DOHH2 (cell line): ENCODE results near the gene EFCAB14.
"Not testable (repeated sequence)": the region's sequence is repeated elsewhere in the genome, so short reads cannot be mapped to it uniquely, and the experiment has no call there.

ENCODE experiments used
- H3F3A ChIP-seq: fragments of 200-600 bp; sonication (generic), shearing (Covaris generic); 2 replicates; pipeline ENCODE4 v1.6.0; 2016; ENCODE audit warnings: antibody characterized with exemption, mild to moderate bottlenecking; ENCODE audit not compliant: control insufficient read depth, insufficient read depth
- H3K27ac ChIP-seq: fragments of 200-600 bp; sonication (generic); 2 replicates; pipeline ENCODE4 v1.5.1; 2014; ENCODE audit warnings: low read depth, mild to moderate bottlenecking, low read length, moderate library complexity
- H3K27me3 ChIP-seq: fragments of 200-600 bp; sonication (generic); 2 replicates; pipeline ENCODE4 v1.6.1; 2014; ENCODE audit warnings: mild to moderate bottlenecking, low read length, mixed read lengths; ENCODE audit not compliant: control insufficient read depth
- H3K36me3 ChIP-seq: fragments of 200-600 bp; sonication (generic); 2 replicates; pipeline ENCODE4 v1.6.1; 2014; ENCODE audit warnings: mild to moderate bottlenecking, low read length, moderate library complexity, mixed read lengths; ENCODE audit not compliant: control insufficient read depth
- H3K4me1 ChIP-seq: fragments of 200-600 bp; sonication (generic); 2 replicates; pipeline ENCODE4 v1.6.1; 2014; ENCODE audit warnings: mild to moderate bottlenecking, low read length, mixed read lengths; ENCODE audit not compliant: control insufficient read depth
- H3K4me2 ChIP-seq: fragments of 200-600 bp; sonication (generic); 2 replicates; pipeline ENCODE4 v1.6.0; 2014; ENCODE audit warnings: mild to moderate bottlenecking, low read length, moderate library complexity
- H3K4me3 ChIP-seq: fragments of 200-600 bp; sonication (generic); 2 replicates; pipeline ENCODE4 v1.5.1; 2014; ENCODE audit warnings: mild to moderate bottlenecking, low read length, mixed read lengths
- H3K79me2 ChIP-seq: fragments of 200-600 bp; sonication (generic); 2 replicates; pipeline ENCODE4 v1.6.1; 2014; ENCODE audit warnings: mild to moderate bottlenecking, low read length, mixed read lengths; ENCODE audit not compliant: control insufficient read depth
- H3K9me2 ChIP-seq: fragments of 200-600 bp; sonication (generic); replicated peaks from 2 replicates; pipeline ENCODE4 v1.6.1; 2014; ENCODE audit warnings: mild to moderate bottlenecking, low read length, mixed read lengths; ENCODE audit not compliant: control insufficient read depth
- H3K9me3 ChIP-seq: fragments of 200-600 bp; sonication (generic); 2 replicates; pipeline ENCODE4 v1.6.1; 2014; ENCODE audit warnings: antibody characterized with exemption, low read length, mixed read lengths; ENCODE audit not compliant: control insufficient read depth, insufficient read depth
- H4K20me1 ChIP-seq: fragments of 200-600 bp; sonication (generic); 2 replicates; pipeline ENCODE4 v1.6.0; 2014; ENCODE audit warnings: low read depth, mild to moderate bottlenecking, antibody characterized with exemption, low read length, moderate library complexity; ENCODE audit not compliant: control insufficient read depth, insufficient read depth
- CTCF ChIP-seq: fragments of 200-600 bp; sonication (generic); IDR thresholded peaks from one replicate; pipeline ENCODE4 v1.5.1; 2014; ENCODE audit warnings: antibody characterized with exemption, mild to moderate bottlenecking, low read depth, low read length; ENCODE audit not compliant: poor library complexity, severe bottlenecking
- EZH2phosphoT487 ChIP-seq: fragments of 200-600 bp; sonication (generic); IDR thresholded peaks from 2 replicates; pipeline ENCODE4 v1.6.1; 2017; ENCODE audit warnings: borderline replicate concordance, mild to moderate bottlenecking, antibody characterized with exemption, low read length, moderate library complexity, mixed read lengths

EFCAB14 gene

GRCh38 chr1:46721686-46722205 is 2.8 kb upstream of the EFCAB14 start:
- no peaks in the 10 kb centered on the region for H3K9me3 ChIP-seq
- no peak for TF ChIP-seq EZH2phosphoT487
- TF ChIP-seq CTCF, result no peak
- H3K4me3 ChIP-seq, result no peak overlapping the region
- no peaks in the 10 kb centered on the region for H3K9me2 ChIP-seq
- H3K4me1 ChIP-seq, result peaks cover 23% of the 10 kb centered on the region
- H3K27me3 ChIP-seq, result peaks cover 7% of the 10 kb centered on the region
- H4K20me1 ChIP-seq, result peaks cover 9% of the 10 kb centered on the region; the same call in 1 of the 2 replicates
- H3K4me2 ChIP-seq, result no peak overlapping the region
- no peak overlapping the region for H3K27ac ChIP-seq
- peaks cover 22% of the 10 kb centered on the region for H3K79me2 ChIP-seq
- H3K36me3 ChIP-seq, result peaks cover 13% of the 10 kb centered on the region
- no peaks in the 10 kb centered on the region for H3F3A ChIP-seq

- Histone ChIP-seq H3K27me3 (peaks cover 5% of the 10 kb centered on the region), H3K4me1 (peaks cover 24% of the 10 kb centered on the region), H3K9me2 (no peaks in the 10 kb centered on the region), H3F3A (no peaks in the 10 kb centered on the region), H3K36me3 (peaks cover 19% of the 10 kb centered on the region), H4K20me1 (peaks cover 9% of the 10 kb centered on the region; the same call in 1 of the 2 replicates), H3K9me3 (no peaks in the 10 kb centered on the region), H3K27ac (no peak overlapping the region), H3K4me2 (no peak overlapping the region), H3K79me2 (peaks cover 27% of the 10 kb centered on the region), H3K4me3 (no peak overlapping the region)
- TF ChIP-seq CTCF (no peak), EZH2phosphoT487 (no peak)
These were observed 2.3 kb upstream of the EFCAB14 start for GRCh38 chr1:46721204-46721603.

GRCh38 chr1:46720319-46720718 is 1.4 kb upstream of the EFCAB14 start:
- H3K4me1 ChIP-seq, result peaks cover 24% of the 10 kb centered on the region
- not testable (repeated sequence) for H3K4me3 ChIP-seq, H3K4me2 ChIP-seq, H4K20me1 ChIP-seq, H3K9me3 ChIP-seq, H3K27ac ChIP-seq, H3K9me2 ChIP-seq, H3F3A ChIP-seq, H3K27me3 ChIP-seq
- peaks cover 32% of the 10 kb centered on the region for H3K79me2 ChIP-seq
- H3K36me3 ChIP-seq, result peaks cover 27% of the 10 kb centered on the region

GRCh38 chr1:46719689-46720088 is 775 bp upstream of the EFCAB14 start:
- Histone ChIP-seq H3K4me3 (peak overlapping the region; percentile 88), H3K27me3 (no peaks in the 10 kb centered on the region), H3F3A (no peaks in the 10 kb centered on the region), H4K20me1 (peaks cover 9% of the 10 kb centered on the region; the same call in 1 of the 2 replicates), H3K4me2 (peak overlapping the region; percentile 95), H3K4me1 (peaks cover 24% of the 10 kb centered on the region), H3K79me2 (peaks cover 32% of the 10 kb centered on the region), H3K9me2 (no peaks in the 10 kb centered on the region), H3K36me3 (peaks cover 33% of the 10 kb centered on the region), H3K27ac (no peak overlapping the region), H3K9me3 (no peaks in the 10 kb centered on the region)
- TF ChIP-seq EZH2phosphoT487 (no peak), CTCF (no peak)
